Cardiac fibroblast (primary cell): Measurements from ENCODE around the gene DERL3.

Experiments
- DNase-seq, 2 donors: peaks; one replicate each; pipeline versions ENCODE4 v3.0.0 to v3.0.0-alpha.2; 2010; ENCODE audit warnings: low read depth in 2 of 2
- H3K4me3 ChIP-seq, 2 donors: replicated peaks in 1 of 2; 1 replicate in 1 of 2; 2 replicates in 1 of 2; pipeline ENCODE4 v1.5.1; 2011; ENCODE audit warnings: low read depth in 2 of 2, low read length in 2 of 2, mild to moderate bottlenecking in 2 of 2, moderate library complexity in 1 of 2
- TF ChIP-seq, protein P1 (sequence below): IDR thresholded peaks from one replicate; pipeline ENCODE4 v1.5.1; 2011; ENCODE audit warnings: low read depth, mild to moderate bottlenecking, low read length, inconsistent platforms

Gene DERL3

DNA sequence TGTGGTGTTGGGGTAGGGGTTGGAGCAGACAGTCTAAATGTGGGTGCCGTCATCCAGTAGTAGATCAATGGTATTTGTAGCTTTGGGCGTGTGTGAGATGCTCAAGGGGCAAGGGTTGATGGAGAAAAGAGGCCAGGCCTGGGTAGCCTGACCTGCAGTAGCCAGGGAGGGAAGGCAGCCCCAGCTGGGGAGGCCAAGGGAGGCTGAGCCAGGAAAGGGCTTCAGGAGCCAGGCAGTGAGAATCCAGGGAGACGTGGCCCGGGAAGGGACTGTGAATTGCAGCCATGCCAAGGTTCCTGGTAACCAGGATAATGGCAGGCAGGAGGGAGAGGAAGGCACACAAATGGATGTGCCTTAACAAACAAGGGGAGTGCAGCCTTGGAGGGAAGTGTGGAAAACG lies 2.5 kb upstream of the DERL3 start:
- no peak for DNase-seq
- H3K4me3 ChIP-seq: no peak overlapping the region
- TF ChIP-seq, protein P1, sequence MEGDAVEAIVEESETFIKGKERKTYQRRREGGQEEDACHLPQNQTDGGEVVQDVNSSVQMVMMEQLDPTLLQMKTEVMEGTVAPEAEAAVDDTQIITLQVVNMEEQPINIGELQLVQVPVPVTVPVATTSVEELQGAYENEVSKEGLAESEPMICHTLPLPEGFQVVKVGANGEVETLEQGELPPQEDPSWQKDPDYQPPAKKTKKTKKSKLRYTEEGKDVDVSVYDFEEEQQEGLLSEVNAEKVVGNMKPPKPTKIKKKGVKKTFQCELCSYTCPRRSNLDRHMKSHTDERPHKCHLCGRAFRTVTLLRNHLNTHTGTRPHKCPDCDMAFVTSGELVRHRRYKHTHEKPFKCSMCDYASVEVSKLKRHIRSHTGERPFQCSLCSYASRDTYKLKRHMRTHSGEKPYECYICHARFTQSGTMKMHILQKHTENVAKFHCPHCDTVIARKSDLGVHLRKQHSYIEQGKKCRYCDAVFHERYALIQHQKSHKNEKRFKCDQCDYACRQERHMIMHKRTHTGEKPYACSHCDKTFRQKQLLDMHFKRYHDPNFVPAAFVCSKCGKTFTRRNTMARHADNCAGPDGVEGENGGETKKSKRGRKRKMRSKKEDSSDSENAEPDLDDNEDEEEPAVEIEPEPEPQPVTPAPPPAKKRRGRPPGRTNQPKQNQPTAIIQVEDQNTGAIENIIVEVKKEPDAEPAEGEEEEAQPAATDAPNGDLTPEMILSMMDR: no peak

DNA sequence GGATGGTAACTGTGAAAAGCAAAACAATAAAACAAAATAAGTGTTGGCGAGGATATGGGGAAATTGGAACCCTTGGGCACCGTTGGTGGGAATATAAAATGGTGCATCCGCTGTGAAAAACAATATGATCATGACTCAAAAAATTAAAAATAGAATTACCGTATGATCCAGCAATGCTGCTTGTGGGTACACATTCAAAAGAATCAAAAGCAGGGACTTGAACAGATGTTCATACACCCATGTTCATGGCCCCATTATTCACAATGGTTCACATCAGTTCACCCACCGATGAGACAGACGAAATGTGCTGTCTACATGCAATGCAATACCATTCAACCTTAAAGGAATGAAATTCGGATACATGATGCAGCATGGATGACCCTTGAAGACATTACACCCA lies 1.2 kb upstream of the DERL3 start:
- TF ChIP-seq, protein P1: no peak
- H3K4me3 ChIP-seq: no peak overlapping the region
- no peak for DNase-seq

DNA sequence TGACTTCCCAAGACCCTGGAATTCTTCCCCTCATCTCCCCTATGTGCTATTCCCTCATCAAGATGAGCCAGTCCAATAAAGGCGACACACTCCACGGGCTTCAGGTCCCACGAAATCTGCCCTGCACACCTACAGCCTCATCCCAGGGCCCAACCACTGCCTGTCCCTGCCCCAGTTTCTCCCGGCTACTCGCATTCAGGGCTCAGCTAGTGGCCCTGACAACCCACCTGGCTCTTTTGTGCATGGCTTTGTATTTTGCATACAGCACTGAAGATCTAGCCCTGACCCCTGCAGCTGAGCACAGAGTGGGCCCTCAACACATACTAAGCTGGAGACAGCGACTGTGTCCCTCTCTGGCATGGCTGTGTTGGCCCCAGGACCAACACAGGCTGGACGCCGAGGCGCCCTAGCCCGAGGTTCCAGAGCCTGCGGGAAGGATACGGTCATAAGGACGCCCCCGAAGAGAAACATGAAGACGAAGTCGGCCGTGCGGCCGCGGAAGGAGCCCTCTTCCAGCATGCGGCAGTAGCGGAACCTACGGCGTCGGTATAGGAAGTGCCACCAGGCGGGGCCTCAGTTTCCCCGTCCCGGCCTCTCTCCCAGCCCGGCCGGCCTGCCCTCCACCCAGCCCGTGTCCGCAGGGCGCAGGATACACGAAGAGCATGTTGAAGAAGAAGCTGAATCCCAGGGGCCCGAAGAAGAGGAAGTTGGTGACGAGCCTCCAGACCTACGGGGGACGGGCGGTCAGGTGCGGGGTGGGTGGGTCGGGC lies 710 bp downstream of the DERL3 start:
- TF ChIP-seq, protein P1: no peak
- H3K4me3 ChIP-seq: peak overlapping the region in 1 of 2 donors; percentile 24

DNA sequence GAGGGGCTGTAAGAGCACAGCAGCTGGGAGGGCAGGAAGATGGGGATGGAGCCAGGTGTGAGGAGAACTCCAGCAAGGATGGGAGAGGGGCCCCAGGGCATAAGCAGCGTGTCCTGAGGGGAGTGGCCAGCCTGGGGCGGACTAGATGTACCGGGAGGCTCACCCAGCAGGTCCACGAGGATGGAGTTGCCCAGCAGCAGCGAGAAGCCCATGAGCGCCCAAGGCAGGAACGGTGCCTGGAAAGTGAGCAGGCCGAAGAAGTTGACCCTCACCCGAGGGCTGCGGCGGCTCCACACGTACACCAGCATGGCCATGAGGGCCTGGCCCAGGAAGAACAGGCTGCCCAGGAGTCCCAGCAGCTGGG lies 1.3 kb downstream of the DERL3 start:
- no peak overlapping the region for H3K4me3 ChIP-seq
- no peak for DNase-seq
- TF ChIP-seq, protein P1: no peak

More for the DNA sequence above, 710 bp downstream of the DERL3 start:
- DNase-seq: no peak

DNA sequence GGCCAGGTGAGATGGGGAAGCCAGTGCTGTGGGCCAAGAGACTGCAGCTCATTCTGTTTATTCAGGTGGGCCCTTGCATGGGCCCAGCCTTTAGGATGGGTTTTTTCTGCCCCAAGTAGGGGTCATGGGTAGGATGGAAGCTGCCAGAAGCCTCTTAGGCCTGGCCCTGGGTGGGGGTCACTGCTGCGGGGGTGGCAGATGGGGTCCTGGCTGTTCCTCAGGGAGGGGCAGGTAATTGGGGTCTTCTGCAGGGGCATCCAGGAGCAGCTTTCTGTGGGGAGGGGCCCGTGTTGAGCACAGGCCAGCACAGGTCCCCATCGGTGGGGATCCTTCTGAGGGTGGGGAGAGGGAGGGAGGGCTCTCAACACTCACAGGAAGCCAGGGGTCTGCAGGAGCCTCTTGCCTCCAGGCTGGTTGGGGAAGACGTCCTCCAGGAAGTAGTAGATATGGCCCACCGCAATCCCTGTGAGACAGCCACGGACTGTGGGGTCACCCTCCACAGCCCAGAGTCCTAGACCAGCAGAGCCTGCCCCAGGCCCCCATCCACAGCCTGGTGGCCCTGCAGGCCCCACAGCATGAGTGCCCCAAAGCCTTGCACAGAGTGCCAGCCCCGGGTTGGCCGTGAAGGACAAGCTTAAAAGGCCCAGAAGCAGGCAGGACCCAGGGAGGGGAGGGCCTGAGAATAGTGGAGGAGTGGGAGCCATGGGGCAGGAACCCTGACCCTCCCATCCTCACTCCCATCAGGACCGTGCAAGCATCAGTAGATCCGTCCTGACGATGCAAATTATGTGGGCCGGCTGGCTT lies 1.9 kb downstream of the DERL3 start:
- TF ChIP-seq, protein P1: no peak
- DNase-seq: no peak
- H3K4me3 ChIP-seq: no peak overlapping the region

DNA sequence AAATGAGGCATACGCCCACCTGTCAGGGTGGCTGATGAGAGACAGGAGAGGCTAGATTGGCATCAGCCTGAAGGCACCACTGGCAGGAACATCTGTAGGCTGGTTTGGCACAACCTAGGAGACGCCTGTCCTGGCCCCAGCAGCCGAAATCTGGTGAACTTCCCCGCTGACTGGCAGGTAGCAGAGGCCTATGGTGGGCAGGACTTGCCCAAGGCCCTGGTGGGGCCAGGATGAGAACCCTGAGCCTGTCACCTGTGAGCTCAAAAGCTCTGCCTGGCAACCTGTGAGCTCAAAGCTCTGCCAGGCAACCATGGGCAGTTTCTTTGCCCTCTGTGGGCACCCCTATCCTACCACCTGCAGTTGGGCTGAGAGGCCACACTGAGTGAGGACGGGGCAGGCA lies 2.5 kb downstream of the DERL3 start:
- TF ChIP-seq, protein P1: no peak

More for the DNA sequence above, 2.5 kb downstream of the DERL3 start:
- no peak for DNase-seq
- no peak overlapping the region for H3K4me3 ChIP-seq
